DMS 273 (cell line): Measurements from ENCODE around the gene TOX2.
A peak's percentile ranks its signal among the peaks of the same experiment; 100 is the strongest.
"Not testable (repeated sequence)": the region's sequence is repeated elsewhere in the genome, so short reads cannot be mapped to it uniquely, and the experiment has no call there.

Source experiments
- DNase-seq: peaks from one replicate; lab custom pipeline; 2025; ENCODE audit not compliant: unreplicated experiment; lab: John Stamatoyannopoulos, UW

TOX2 gene

GRCh38 chr20:44029848-44030230 lies 115.2 kb downstream of the TOX2 start:
- no peak for DNase-seq

- DNase-seq, result no peak
These were observed 115.7 kb downstream of the TOX2 start for GRCh38 chr20:44030394-44030793.

GRCh38 chr20:44031001-44031574 lies 116.4 kb downstream of the TOX2 start:
- DNase-seq, result no peak

GRCh38 chr20:44031781-44032582 lies 117.3 kb downstream of the TOX2 start:
- peak; percentile 57 for DNase-seq

GRCh38 chr20:44032583-44033331 lies 118.1 kb downstream of the TOX2 start:
- no peak for DNase-seq

- peak; percentile 66 for DNase-seq
These were observed 118.7 kb downstream of the TOX2 start for GRCh38 chr20:44033344-44033743.

- no peak for DNase-seq
These were observed 119.2 kb downstream of the TOX2 start for GRCh38 chr20:44033873-44034272.

GRCh38 chr20:44034451-44034850 lies 119.8 kb downstream of the TOX2 start:
- no peak for DNase-seq

- DNase-seq, result no peak
These were observed 120.4 kb downstream of the TOX2 start for GRCh38 chr20:44034965-44035635.

GRCh38 chr20:44035924-44036323 lies 121.3 kb downstream of the TOX2 start:
- peak; percentile 45 for DNase-seq

GRCh38 chr20:44036441-44036840 lies 121.8 kb downstream of the TOX2 start:
- peak; percentile 94 for DNase-seq

GRCh38 chr20:44038681-44039123 lies 124.0 kb downstream of the TOX2 start:
- peak; percentile 98 for DNase-seq

GRCh38 chr20:44039147-44039546 lies 124.5 kb downstream of the TOX2 start:
- DNase-seq, result no peak

GRCh38 chr20:44039741-44040140 lies 125.1 kb downstream of the TOX2 start:
- no peak for DNase-seq

GRCh38 chr20:44040202-44040915 lies 125.7 kb downstream of the TOX2 start:
- no peak for DNase-seq

GRCh38 chr20:44041001-44041400 lies 126.3 kb downstream of the TOX2 start:
- no peak for DNase-seq

- DNase-seq, result not testable (repeated sequence)
These were observed 130.1 kb downstream of the TOX2 start for GRCh38 chr20:44044712-44045111.

GRCh38 chr20:44050327-44050726 lies 135.7 kb downstream of the TOX2 start:
- DNase-seq, result no peak

GRCh38 chr20:44050925-44051660 lies 136.4 kb downstream of the TOX2 start:
- no peak for DNase-seq

- DNase-seq, result no peak
These were observed 137.0 kb downstream of the TOX2 start for GRCh38 chr20:44051661-44052000.
